Measurements from ENCODE around the gene PTRHD1. TPM values are rescaled to one million over a fixed set of nuclear protein-coding genes. Genes with fewer than 3 reads are reported as not detected.

PTRHD1 gene
- total and polyA plus RNA-seq, 2 donors (not counting 1 experiment from before 2014, with no cell fraction given): 26.3 to 29.9 TPM

GRCh38 chr2:24779116-24779515 is 14.1 kb downstream of the PTRHD1 start:
- H2AFZ ChIP-seq (ENCODE audit: low read length): no peak overlapping the region
- H3K36me3 ChIP-seq (ENCODE audit: control insufficient read depth, insufficient read depth, low read length): no peaks in the 10 kb centered on the region
- H3K27ac ChIP-seq (ENCODE audit: insufficient read depth, low read length): no peak overlapping the region
- H3K4me1 ChIP-seq (ENCODE audit: control insufficient read depth, extremely low read depth, insufficient read depth, low read length): no peaks in the 10 kb centered on the region
- no peak overlapping the region for H3K4me3 ChIP-seq (replicated peaks in 1 of 4; ENCODE audit: control extremely low read depth in 1 of 4, insufficient read depth in 1 of 4, low read depth in 3 of 4, low read length in 4 of 4)
- no peak overlapping the region for H3K9ac ChIP-seq (ENCODE audit: insufficient read depth, low read length)
- no peaks in the 10 kb centered on the region for H3K9me3 ChIP-seq (ENCODE audit: control insufficient read depth, insufficient read depth, low read depth, low read length)
- no peaks in the 10 kb centered on the region for H4K20me1 ChIP-seq (ENCODE audit: control insufficient read depth, extremely low read depth, insufficient read depth, low read length)
- no peaks in the 10 kb centered on the region for H3K27me3 ChIP-seq (ENCODE audit: control insufficient read depth, insufficient read depth, low read length)
- no peaks in the 10 kb centered on the region for H3K79me2 ChIP-seq (ENCODE audit: control insufficient read depth, insufficient read depth, low read length)
- H3K4me2 ChIP-seq (ENCODE audit: extremely low read depth, insufficient read depth, low read length): no peak overlapping the region
- no peak for DNase-seq (ENCODE audit: low read depth in 2 of 2)
- no peak for TF ChIP-seq EZH2 (IDR thresholded peaks at IDR 0.05; ENCODE audit: low read length, missing control alignments)
- TF ChIP-seq, protein P1, sequence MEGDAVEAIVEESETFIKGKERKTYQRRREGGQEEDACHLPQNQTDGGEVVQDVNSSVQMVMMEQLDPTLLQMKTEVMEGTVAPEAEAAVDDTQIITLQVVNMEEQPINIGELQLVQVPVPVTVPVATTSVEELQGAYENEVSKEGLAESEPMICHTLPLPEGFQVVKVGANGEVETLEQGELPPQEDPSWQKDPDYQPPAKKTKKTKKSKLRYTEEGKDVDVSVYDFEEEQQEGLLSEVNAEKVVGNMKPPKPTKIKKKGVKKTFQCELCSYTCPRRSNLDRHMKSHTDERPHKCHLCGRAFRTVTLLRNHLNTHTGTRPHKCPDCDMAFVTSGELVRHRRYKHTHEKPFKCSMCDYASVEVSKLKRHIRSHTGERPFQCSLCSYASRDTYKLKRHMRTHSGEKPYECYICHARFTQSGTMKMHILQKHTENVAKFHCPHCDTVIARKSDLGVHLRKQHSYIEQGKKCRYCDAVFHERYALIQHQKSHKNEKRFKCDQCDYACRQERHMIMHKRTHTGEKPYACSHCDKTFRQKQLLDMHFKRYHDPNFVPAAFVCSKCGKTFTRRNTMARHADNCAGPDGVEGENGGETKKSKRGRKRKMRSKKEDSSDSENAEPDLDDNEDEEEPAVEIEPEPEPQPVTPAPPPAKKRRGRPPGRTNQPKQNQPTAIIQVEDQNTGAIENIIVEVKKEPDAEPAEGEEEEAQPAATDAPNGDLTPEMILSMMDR (conservative IDR thresholded peaks at IDR 0.05 in 1 of 2, IDR thresholded peaks at IDR 0.05 in 1 of 2; ENCODE audit: low read depth in 1 of 2, low read length in 2 of 2): no peak

DNA sequence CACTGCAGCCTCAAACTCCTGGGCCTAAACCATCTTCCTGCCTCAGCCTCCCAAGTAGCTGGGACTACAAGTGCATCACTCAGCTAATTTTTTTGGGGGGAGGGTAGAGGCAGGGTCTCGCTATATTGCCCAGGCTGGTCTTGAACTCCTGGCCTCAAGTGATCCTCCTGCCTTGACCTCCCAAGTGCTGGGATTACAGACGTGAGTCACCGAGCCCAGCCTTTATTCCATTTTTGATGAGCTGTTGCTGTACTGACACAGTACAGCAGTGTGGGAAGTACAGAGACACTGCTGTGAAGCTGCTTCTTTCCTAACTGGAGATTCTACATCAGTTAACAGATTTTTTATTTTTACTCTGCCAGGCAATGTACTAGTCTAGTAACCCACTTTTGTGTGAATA is 18.8 kb downstream of the PTRHD1 start:
- Histone ChIP-seq H3K9ac (ENCODE audit: insufficient read depth, low read length) (no peak overlapping the region), H3K79me2 (ENCODE audit: control insufficient read depth, insufficient read depth, low read length) (no peaks in the 10 kb centered on the region), H3K4me3 (replicated peaks in 1 of 4; ENCODE audit: control extremely low read depth in 1 of 4, insufficient read depth in 1 of 4, low read depth in 3 of 4, low read length in 4 of 4) (no peak overlapping the region), H3K4me2 (ENCODE audit: extremely low read depth, insufficient read depth, low read length) (no peak overlapping the region), H2AFZ (ENCODE audit: low read length) (no peak overlapping the region), H3K4me1 (ENCODE audit: control insufficient read depth, extremely low read depth, insufficient read depth, low read length) (no peaks in the 10 kb centered on the region), H3K27ac (ENCODE audit: insufficient read depth, low read length) (no peak overlapping the region), H3K36me3 (ENCODE audit: control insufficient read depth, insufficient read depth, low read length) (no peaks in the 10 kb centered on the region), H3K27me3 (ENCODE audit: control insufficient read depth, insufficient read depth, low read length) (no peaks in the 10 kb centered on the region), H3K9me3 (ENCODE audit: control insufficient read depth, insufficient read depth, low read depth, low read length) (no peaks in the 10 kb centered on the region), H4K20me1 (ENCODE audit: control insufficient read depth, extremely low read depth, insufficient read depth, low read length) (no peaks in the 10 kb centered on the region)
- TF ChIP-seq EZH2 (IDR thresholded peaks at IDR 0.05; ENCODE audit: low read length, missing control alignments): no peak
- TF ChIP-seq, protein P1 (conservative IDR thresholded peaks at IDR 0.05 in 1 of 2, IDR thresholded peaks at IDR 0.05 in 1 of 2; ENCODE audit: low read depth in 1 of 2, low read length in 2 of 2): no peak
- DNase-seq (ENCODE audit: low read depth in 2 of 2): no peak

DNA sequence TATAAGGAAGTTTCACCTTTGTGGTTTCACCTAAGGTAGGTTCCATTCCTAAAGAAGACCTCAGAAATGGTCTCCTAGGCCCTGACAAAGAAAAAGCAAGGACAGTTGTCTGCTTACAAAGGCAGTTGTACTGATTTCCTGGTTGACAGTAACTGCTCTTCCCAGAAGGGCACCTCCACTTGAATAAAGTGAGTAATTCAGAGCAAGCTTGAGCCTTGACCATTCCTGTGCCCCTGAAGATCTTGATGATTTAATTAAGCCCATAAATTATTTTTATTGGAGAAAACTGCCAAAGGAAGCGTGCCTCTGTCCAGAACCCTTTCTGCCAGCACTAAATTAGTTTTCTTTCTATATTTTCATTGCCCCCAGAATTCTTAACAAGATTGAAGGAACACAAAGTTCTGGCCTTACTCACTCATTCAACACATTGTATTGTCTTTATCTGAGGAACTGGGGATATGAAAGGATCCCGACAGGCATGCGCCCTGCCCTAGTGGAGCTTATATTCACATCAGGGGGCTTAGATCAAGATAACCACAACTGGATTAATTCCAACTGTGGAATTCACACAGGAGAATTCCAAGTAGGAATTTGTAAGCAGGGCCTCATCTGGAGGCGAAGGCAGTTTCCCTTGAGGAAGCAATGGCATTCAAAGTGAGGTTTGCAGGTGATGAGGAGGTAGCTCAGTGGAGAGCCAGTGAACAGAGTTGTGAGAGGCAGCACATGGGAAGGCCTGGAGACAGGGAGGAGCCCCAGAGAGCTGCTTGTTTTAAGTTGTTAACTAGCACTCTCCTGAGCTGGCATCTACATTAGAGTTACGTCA is 21.2 kb downstream of the PTRHD1 start:
- H3K79me2 ChIP-seq (ENCODE audit: control insufficient read depth, insufficient read depth, low read length): no peaks in the 10 kb centered on the region
- H3K4me3 ChIP-seq (replicated peaks in 1 of 4; ENCODE audit: control extremely low read depth in 1 of 4, insufficient read depth in 1 of 4, low read depth in 3 of 4, low read length in 4 of 4): no peak overlapping the region
- peak in 1 of 2 donors; percentile 17 for DNase-seq (ENCODE audit: low read depth in 2 of 2)
- H3K4me1 ChIP-seq (ENCODE audit: control insufficient read depth, extremely low read depth, insufficient read depth, low read length): no peaks in the 10 kb centered on the region
- H3K9me3 ChIP-seq (ENCODE audit: control insufficient read depth, insufficient read depth, low read depth, low read length): no peaks in the 10 kb centered on the region
- H3K4me2 ChIP-seq (ENCODE audit: extremely low read depth, insufficient read depth, low read length): no peak overlapping the region
- H3K27me3 ChIP-seq (ENCODE audit: control insufficient read depth, insufficient read depth, low read length): no peaks in the 10 kb centered on the region
- no peak overlapping the region for H2AFZ ChIP-seq (ENCODE audit: low read length)
- H3K27ac ChIP-seq (ENCODE audit: insufficient read depth, low read length): no peak overlapping the region
- H4K20me1 ChIP-seq (ENCODE audit: control insufficient read depth, extremely low read depth, insufficient read depth, low read length): no peaks in the 10 kb centered on the region
- no peaks in the 10 kb centered on the region for H3K36me3 ChIP-seq (ENCODE audit: control insufficient read depth, insufficient read depth, low read length)
- H3K9ac ChIP-seq (ENCODE audit: insufficient read depth, low read length): no peak overlapping the region
- TF ChIP-seq, protein P1 (conservative IDR thresholded peaks at IDR 0.05 in 1 of 2, IDR thresholded peaks at IDR 0.05 in 1 of 2; ENCODE audit: low read depth in 1 of 2, low read length in 2 of 2): no peak
- TF ChIP-seq EZH2 (IDR thresholded peaks at IDR 0.05; ENCODE audit: low read length, missing control alignments): no peak
